K562 (cell line): ENCODE measurements around the gene STXBP6. TPM values are rescaled to one million over a fixed set of nuclear protein-coding genes. Genes with fewer than 3 reads are reported as not detected.

ENCODE experiments used
- ATAC-seq: fragments of 200-7000 bp; cut with Tn5 transposase; 3 replicates; pipeline ENCODE4 v1.9.1; 2020; ENCODE audit warnings: moderate library complexity
- BruUV-seq: library from RNA; stranded (reverse); fragments of 400-500 nt; replicated peaks from 2 replicates; lab custom pipeline; 2021; lab: Mats Ljungman, UMichigan
- CTCF ChIA-PET: fragments of 300-600 bp; formaldehyde crosslinking; extraction: SDS; loops from one replicate; lab custom pipeline; 2021; ENCODE audit warnings: low intra/inter-chr PET ratio; lab: Yijun Ruan, JAX
- POLR2A ChIA-PET: fragments of 300-600, 350-650 bp; sonication (Branson Sonifier 250); formaldehyde crosslinking; extraction: SDS; loops from one replicate; lab custom pipeline; 2021; ENCODE audit warnings: antibody characterized with exemption, inconsistent platforms; lab: Yijun Ruan, JAX
- DNase-seq, 4 experiments: peaks; one replicate each; pipeline versions ENCODE4 v3.0.0 to v3.0.0-alpha.2; 2011 to 2018; ENCODE audit warnings: low spot score in 3 of 4, mixed read lengths in 3 of 4; ENCODE audit errors: extremely low read depth in 1 of 4
- FAIRE-seq: peaks from 2 replicates; lab custom pipeline; 2011; peaks lifted over from hg19 to GRCh38; lab: Jason Lieb, UNC
- H2AFZ ChIP-seq: 2 replicates; pipeline ENCODE4 v1.6.0; 2011; ENCODE audit warnings: low read depth, low read length, control low read depth, inconsistent platforms
- H3K27ac ChIP-seq: fragments of 200-600 bp; 3 replicates; pipeline ENCODE4 v1.8.0; 2011; ENCODE audit warnings: low read depth, mild to moderate bottlenecking, control low read depth, inconsistent platforms, low read length, moderate library complexity, mixed read lengths; ENCODE audit errors: extremely low read depth
- H3K27me3 ChIP-seq, 2 experiments: fragments of 300-600 bp in 1 of 2; 2 replicates in 1 of 2; 3 replicates in 1 of 2; pipeline versions ENCODE4 v1.6.0 to v1.8.0; 2011; ENCODE audit warnings: inconsistent platforms in 2 of 2, low read length in 2 of 2, mild to moderate bottlenecking in 1 of 2, mixed read lengths in 1 of 2, moderate library complexity in 1 of 2; ENCODE audit not compliant: control insufficient read depth in 2 of 2, insufficient read depth in 2 of 2
- H3K36me3 ChIP-seq: fragments of 300-600 bp; 3 replicates; pipeline ENCODE4 v1.8.0; 2011; ENCODE audit warnings: mild to moderate bottlenecking, low read length, inconsistent platforms; ENCODE audit not compliant: control insufficient read depth, insufficient read depth
- H3K4me1 ChIP-seq, 2 experiments: fragments of 200-600 bp in 1 of 2; replicated peaks in 1 of 2; 2 replicates in 1 of 2; 3 replicates in 1 of 2; pipeline versions ENCODE4 v1.5.1 to v1.8.0; 2011; ENCODE audit warnings: inconsistent platforms in 2 of 2, low read length in 2 of 2, mild to moderate bottlenecking in 1 of 2, mixed read lengths in 1 of 2, moderate library complexity in 1 of 2; ENCODE audit not compliant: control insufficient read depth in 2 of 2, insufficient read depth in 2 of 2
- H3K4me2 ChIP-seq: 2 replicates; pipeline ENCODE4 v1.6.1; 2011; ENCODE audit warnings: low read length, control low read depth, inconsistent platforms, mixed read lengths; ENCODE audit not compliant: insufficient read depth
- H3K4me3 ChIP-seq: fragments of 200-600 bp; sonication (generic), shearing (Covaris generic); 2 replicates; pipeline ENCODE4 v1.5.1; 2016; ENCODE audit warnings: control low read depth, inconsistent platforms
- H3K79me2 ChIP-seq: fragments of 200-600 bp; 3 replicates; pipeline ENCODE4 v1.8.0; 2011; ENCODE audit warnings: low read length, inconsistent platforms; ENCODE audit not compliant: control insufficient read depth, insufficient read depth
- H3K9ac ChIP-seq, 2 experiments: 2 replicates each; pipeline versions ENCODE4 v1.6.0 to v1.6.1; 2011; ENCODE audit warnings: low read depth in 2 of 2, low read length in 2 of 2, control low read depth in 1 of 2, inconsistent platforms in 1 of 2, mild to moderate bottlenecking in 1 of 2, mixed read lengths in 1 of 2; ENCODE audit not compliant: insufficient read depth in 1 of 2
- H3K9me1 ChIP-seq: one replicate; pipeline ENCODE4 v1.6.0; 2011; ENCODE audit warnings: inconsistent platforms, mild to moderate bottlenecking, low read length, moderate library complexity; ENCODE audit not compliant: control insufficient read depth, insufficient read depth
- H3K9me3 ChIP-seq: replicated peaks from 2 replicates; pipeline ENCODE4 v1.5.1; 2011; ENCODE audit warnings: low read depth, low read length, inconsistent platforms; ENCODE audit not compliant: control insufficient read depth, insufficient read depth
- H4K20me1 ChIP-seq: replicated peaks from 2 replicates; pipeline ENCODE4 v1.6.1; 2011; ENCODE audit warnings: low read length, inconsistent platforms, mixed read lengths; ENCODE audit not compliant: control insufficient read depth, insufficient read depth
- NUFIP1 ChIP-seq: fragments of 450-650 bp; IDR thresholded peaks from 2 replicates; pipeline ENCODE4 v1.6.1; 2018; ENCODE audit not compliant: partially characterized antibody
- WGBS: fragments of 100-300 bp; shearing (Covaris generic); methylation state at CpG from one replicate; pipeline ENCODE4 v1.1.6; 2016; ENCODE audit warnings: low coverage, mixed read lengths; ENCODE audit not compliant: insufficient coverage; ENCODE audit errors: missing lambda C conversion rate; 5-methylcytosine and 5-hydroxymethylcytosine counted together
- in situ Hi-C: fragments of 300-500 bp; cut with MboI; formaldehyde crosslinking; loops from 4 replicates; pipeline ENCODE4 v1.15.0; 2018; ENCODE audit warnings: inconsistent platforms, mixed read lengths
- intact Hi-C: fragments of 100-400 bp; cut with micrococcal nuclease; formaldehyde crosslinking; loops from 2 replicates; pipeline ENCODE4 v1.14.2; 2022
- polyA plus RNA-seq, 8 experiments: library from polyadenylated mRNA; depleted of rRNA in 4 of 8; stranded (reverse) in 5 of 8; unstranded in 3 of 8; fragments of >200 nt; fragmentation: Nextera tagmentation in 2 of 8; fragmentation: Illumina TruSeq in 1 of 8; extraction: Ambion mirVana in 2 of 8; extraction: Trizol in 1 of 8; gene quantifications; 2 replicates each; pipeline versions ENCODE4 v1.2.1 to v1.2.3, GENCODE V29; 2011 to 2014; ENCODE audit warnings: inconsistent platforms in 1 of 8, missing spikeins in 1 of 8
- total RNA-seq, 7 experiments: library from RNA; depleted of rRNA in 6 of 7; stranded (reverse); fragments of >200 nt in 6 of 7; fragmentation: Illumina TruSeq in 2 of 7; extraction: Trizol in 2 of 7; gene quantifications; 2 replicates each; pipeline versions ENCODE4 v1.2.1 to v1.2.3, GENCODE V29; 2011 to 2021; ENCODE audit warnings: low replicate concordance in 1 of 7
- TF ChIP-seq, protein P1 (sequence below): sonication (generic); formaldehyde crosslinking; IDR thresholded peaks from 2 replicates; pipeline ENCODE4 v1.8.0; 2022; ENCODE audit warnings: mild to moderate bottlenecking, missing genetic modification reagents
- TF ChIP-seq, protein P2 (sequence below), 2 experiments: fragments of 250-450 bp in 1 of 2; fragments of 450-650 bp in 1 of 2; sonication (Bioruptor Pico) in 1 of 2; IDR thresholded peaks; 2 replicates each; pipeline versions ENCODE4 v1.6.1 to v1.8.0; 2016 to 2021; ENCODE audit warnings: mild to moderate bottlenecking in 2 of 2, moderate library complexity in 2 of 2, missing compliant biosample characterization in 1 of 2, missing genetic modification characterization in 1 of 2
- TF ChIP-seq, protein P3 (sequence below): fragments of 450-650 bp; conservative IDR thresholded peaks from 2 replicates; pipeline ENCODE4 v1.6.1; 2016; ENCODE audit warnings: missing genetic modification characterization, low read depth, mild to moderate bottlenecking, missing compliant biosample characterization, moderate library complexity

STXBP6 gene
- total and polyA plus RNA-seq, 9 of the 15 experiments (the other 6 are each of a cell fraction or from before 2014, with no cell fraction given): 0.27 to 0.89 (median 0.59) TPM

- POLR2A ChIA-PET: no interaction called here
- FAIRE-seq (no peak), DNase-seq (no peak), ATAC-seq (no peak)
- no TSS peak for BruUV-seq
- no peaks in the 10 kb centered on the region for H3K4me1 ChIP-seq
- H2AFZ ChIP-seq: no peak overlapping the region
- no peak overlapping the region for H3K27ac ChIP-seq
- no peaks in the 10 kb centered on the region for H3K27me3 ChIP-seq
- in situ Hi-C loops: no loop called here
- TF ChIP-seq, protein P1, sequence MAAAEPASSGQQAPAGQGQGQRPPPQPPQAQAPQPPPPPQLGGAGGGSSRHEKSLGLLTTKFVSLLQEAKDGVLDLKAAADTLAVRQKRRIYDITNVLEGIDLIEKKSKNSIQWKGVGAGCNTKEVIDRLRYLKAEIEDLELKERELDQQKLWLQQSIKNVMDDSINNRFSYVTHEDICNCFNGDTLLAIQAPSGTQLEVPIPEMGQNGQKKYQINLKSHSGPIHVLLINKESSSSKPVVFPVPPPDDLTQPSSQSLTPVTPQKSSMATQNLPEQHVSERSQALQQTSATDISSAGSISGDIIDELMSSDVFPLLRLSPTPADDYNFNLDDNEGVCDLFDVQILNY (CRISPR knock-in tag): no peak
- no peak for TF ChIP-seq NUFIP1
- TF ChIP-seq, protein P2, sequence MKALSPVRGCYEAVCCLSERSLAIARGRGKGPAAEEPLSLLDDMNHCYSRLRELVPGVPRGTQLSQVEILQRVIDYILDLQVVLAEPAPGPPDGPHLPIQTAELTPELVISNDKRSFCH (CRISPR knock-in tag; IDR thresholded peaks at IDR 0.05): no peak
- TF ChIP-seq, protein P2 (tag; IDR thresholded peaks at IDR 0.05): no peak
- TF ChIP-seq, protein P3, sequence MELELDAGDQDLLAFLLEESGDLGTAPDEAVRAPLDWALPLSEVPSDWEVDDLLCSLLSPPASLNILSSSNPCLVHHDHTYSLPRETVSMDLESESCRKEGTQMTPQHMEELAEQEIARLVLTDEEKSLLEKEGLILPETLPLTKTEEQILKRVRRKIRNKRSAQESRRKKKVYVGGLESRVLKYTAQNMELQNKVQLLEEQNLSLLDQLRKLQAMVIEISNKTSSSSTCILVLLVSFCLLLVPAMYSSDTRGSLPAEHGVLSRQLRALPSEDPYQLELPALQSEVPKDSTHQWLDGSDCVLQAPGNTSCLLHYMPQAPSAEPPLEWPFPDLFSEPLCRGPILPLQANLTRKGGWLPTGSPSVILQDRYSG: no peak
- intact Hi-C loops: no loop called here
- WGBS: 0% methylated on average over 4 of the region's 4 CpGs
- CTCF ChIA-PET: no interaction called here
- H3K9me1 ChIP-seq: no peaks in the 10 kb centered on the region
- H3K36me3 ChIP-seq: no peaks in the 10 kb centered on the region
- no peaks in the 10 kb centered on the region for H3K79me2 ChIP-seq
- H3K9ac ChIP-seq: no peak overlapping the region
- no peak overlapping the region for H3K4me3 ChIP-seq
- H4K20me1 ChIP-seq: no peaks in the 10 kb centered on the region
- no peaks in the 10 kb centered on the region for H3K9me3 ChIP-seq
- H3K4me2 ChIP-seq: no peak overlapping the region
These were observed 210.9 kb downstream of the STXBP6 start for GRCh38 chr14:24838945-24839616.
